ENCODE measurements around the gene PPP1R15A. TPM values are rescaled to one million over a fixed set of nuclear protein-coding genes. Genes with fewer than 3 reads are reported as not detected.

Gene PPP1R15A
- total and polyA plus RNA-seq, 2 donors (not counting 1 experiment from before 2014, with no cell fraction given): 46.3 to 166 TPM

- Histone ChIP-seq H3K36me3 (ENCODE audit: control insufficient read depth, insufficient read depth, low read length) (peaks cover 18% of the 10 kb centered on the region), H3K4me3 (replicated peaks in 1 of 4; ENCODE audit: control extremely low read depth in 1 of 4, insufficient read depth in 1 of 4, low read depth in 3 of 4, low read length in 4 of 4) (no peak overlapping the region), H3K27me3 (ENCODE audit: control insufficient read depth, insufficient read depth, low read length) (no peaks in the 10 kb centered on the region), H3K4me1 (ENCODE audit: control insufficient read depth, extremely low read depth, insufficient read depth, low read length) (no peaks in the 10 kb centered on the region), H3K9me3 (ENCODE audit: control insufficient read depth, insufficient read depth, low read depth, low read length) (no peaks in the 10 kb centered on the region), H4K20me1 (ENCODE audit: control insufficient read depth, extremely low read depth, insufficient read depth, low read length) (no peaks in the 10 kb centered on the region), H3K27ac (ENCODE audit: insufficient read depth, low read length) (no peak overlapping the region), H3K4me2 (ENCODE audit: extremely low read depth, insufficient read depth, low read length) (no peak overlapping the region), H2AFZ (ENCODE audit: low read length) (no peak overlapping the region), H3K79me2 (ENCODE audit: control insufficient read depth, insufficient read depth, low read length) (no peaks in the 10 kb centered on the region), H3K9ac (ENCODE audit: insufficient read depth, low read length) (no peak overlapping the region)
- no peak for DNase-seq (ENCODE audit: low read depth in 2 of 2)
- TF ChIP-seq EZH2 (IDR thresholded peaks at IDR 0.05; ENCODE audit: low read length, missing control alignments) (no peak), CTCF (conservative IDR thresholded peaks at IDR 0.05 in 1 of 2, IDR thresholded peaks at IDR 0.05 in 1 of 2; ENCODE audit: low read depth in 1 of 2, low read length in 2 of 2) (no peak)
Measured at GRCh38 chr19:48858984-48859710, 13.1 kb upstream of the PPP1R15A start.

- H3K27me3 ChIP-seq (ENCODE audit: control insufficient read depth, insufficient read depth, low read length): no peaks in the 10 kb centered on the region
- H3K9ac ChIP-seq (ENCODE audit: insufficient read depth, low read length): no peak overlapping the region
- TF ChIP-seq CTCF (conservative IDR thresholded peaks at IDR 0.05 in 1 of 2, IDR thresholded peaks at IDR 0.05 in 1 of 2; ENCODE audit: low read depth in 1 of 2, low read length in 2 of 2): no peak
- no peak for TF ChIP-seq EZH2 (IDR thresholded peaks at IDR 0.05; ENCODE audit: low read length, missing control alignments)
- peaks cover 20% of the 10 kb centered on the region for H3K36me3 ChIP-seq (ENCODE audit: control insufficient read depth, insufficient read depth, low read length)
- H3K79me2 ChIP-seq (ENCODE audit: control insufficient read depth, insufficient read depth, low read length): no peaks in the 10 kb centered on the region
- no peak overlapping the region for H2AFZ ChIP-seq (ENCODE audit: low read length)
- H3K4me3 ChIP-seq (replicated peaks in 1 of 4; ENCODE audit: control extremely low read depth in 1 of 4, insufficient read depth in 1 of 4, low read depth in 3 of 4, low read length in 4 of 4): no peak overlapping the region
- H3K4me2 ChIP-seq (ENCODE audit: extremely low read depth, insufficient read depth, low read length): no peak overlapping the region
- H3K9me3 ChIP-seq (ENCODE audit: control insufficient read depth, insufficient read depth, low read depth, low read length): no peaks in the 10 kb centered on the region
- no peaks in the 10 kb centered on the region for H4K20me1 ChIP-seq (ENCODE audit: control insufficient read depth, extremely low read depth, insufficient read depth, low read length)
- DNase-seq (ENCODE audit: low read depth in 2 of 2): no peak
- H3K27ac ChIP-seq (ENCODE audit: insufficient read depth, low read length): no peak overlapping the region
- H3K4me1 ChIP-seq (ENCODE audit: control insufficient read depth, extremely low read depth, insufficient read depth, low read length): no peaks in the 10 kb centered on the region
Measured at GRCh38 chr19:48859711-48860572, 12.3 kb upstream of the PPP1R15A start.

- Histone ChIP-seq H3K4me1 (ENCODE audit: control insufficient read depth, extremely low read depth, insufficient read depth, low read length) (no peaks in the 10 kb centered on the region), H2AFZ (ENCODE audit: low read length) (no peak overlapping the region), H3K4me3 (replicated peaks in 1 of 4; ENCODE audit: control extremely low read depth in 1 of 4, insufficient read depth in 1 of 4, low read depth in 3 of 4, low read length in 4 of 4) (no peak overlapping the region), H4K20me1 (ENCODE audit: control insufficient read depth, extremely low read depth, insufficient read depth, low read length) (no peaks in the 10 kb centered on the region), H3K9me3 (ENCODE audit: control insufficient read depth, insufficient read depth, low read depth, low read length) (no peaks in the 10 kb centered on the region), H3K9ac (ENCODE audit: insufficient read depth, low read length) (no peak overlapping the region), H3K4me2 (ENCODE audit: extremely low read depth, insufficient read depth, low read length) (no peak overlapping the region), H3K36me3 (ENCODE audit: control insufficient read depth, insufficient read depth, low read length) (peaks cover 25% of the 10 kb centered on the region), H3K27me3 (ENCODE audit: control insufficient read depth, insufficient read depth, low read length) (no peaks in the 10 kb centered on the region), H3K79me2 (ENCODE audit: control insufficient read depth, insufficient read depth, low read length) (peaks cover 8% of the 10 kb centered on the region), H3K27ac (ENCODE audit: insufficient read depth, low read length) (no peak overlapping the region)
- DNase-seq (ENCODE audit: low read depth in 2 of 2): no peak
- TF ChIP-seq EZH2 (IDR thresholded peaks at IDR 0.05; ENCODE audit: low read length, missing control alignments) (no peak), CTCF (conservative IDR thresholded peaks at IDR 0.05 in 1 of 2, IDR thresholded peaks at IDR 0.05 in 1 of 2; ENCODE audit: low read depth in 1 of 2, low read length in 2 of 2) (no peak)
Measured at GRCh38 chr19:48861313-48861712, 10.9 kb upstream of the PPP1R15A start.

Measured in fibroblast of lung (primary cell).